Osteocyte (in vitro differentiated cells): Measurements from ENCODE around the gene LMNTD2. TPM values are rescaled to one million over a fixed set of nuclear protein-coding genes. Genes with fewer than 3 reads are reported as not detected.

ENCODE experiments used
- DNase-seq: peaks from one replicate; pipeline ENCODE4 v3.0.0; 2021; ENCODE audit warnings: mixed read lengths; ENCODE audit not compliant: unreplicated experiment; ENCODE audit errors: extremely low spot score
- H3K27ac Mint-ChIP-seq: one replicate; pipeline ENCODE4 v1.8.0; 2021; ENCODE audit warnings: mild to moderate bottlenecking, mixed read lengths; ENCODE audit not compliant: unreplicated experiment
- H3K27me3 Mint-ChIP-seq: one replicate; pipeline ENCODE4 v1.8.0; 2021; ENCODE audit warnings: mixed read lengths; ENCODE audit not compliant: unreplicated experiment
- H3K36me3 Mint-ChIP-seq: one replicate; pipeline ENCODE4 v1.8.0; 2021; ENCODE audit warnings: mixed read lengths; ENCODE audit not compliant: unreplicated experiment
- H3K4me1 Mint-ChIP-seq: one replicate; pipeline ENCODE4 v1.8.0; 2021; ENCODE audit warnings: mixed read lengths; ENCODE audit not compliant: unreplicated experiment
- H3K4me3 Mint-ChIP-seq: one replicate; pipeline ENCODE4 v1.8.0; 2021; ENCODE audit warnings: mild to moderate bottlenecking, moderate library complexity, mixed read lengths; ENCODE audit not compliant: unreplicated experiment
- H3K9me3 Mint-ChIP-seq: one replicate; pipeline ENCODE4 v1.8.0; 2021; ENCODE audit warnings: mixed read lengths; ENCODE audit not compliant: unreplicated experiment
- total RNA-seq: library from RNA; stranded (reverse); gene quantifications from 2 replicates; pipeline ENCODE4 v1.2.1, GENCODE V29; 2021
- TF ChIP-seq, protein P1 (sequence below): fragments of 200-600 bp; sonication (generic); IDR thresholded peaks from 2 replicates; pipeline ENCODE4 v1.5.0; 2021; ENCODE audit warnings: antibody characterized with exemption, mild to moderate bottlenecking, moderate library complexity

Gene LMNTD2
- total RNA-seq, 1 donor from 2014 or later, result 6.4 TPM

GRCh38 chr11:558503-558902, 2.0 kb downstream of the LMNTD2 start:
- H3K4me1 Mint-ChIP-seq, result peaks cover 10% of the 10 kb centered on the region
- TF ChIP-seq, protein P1, sequence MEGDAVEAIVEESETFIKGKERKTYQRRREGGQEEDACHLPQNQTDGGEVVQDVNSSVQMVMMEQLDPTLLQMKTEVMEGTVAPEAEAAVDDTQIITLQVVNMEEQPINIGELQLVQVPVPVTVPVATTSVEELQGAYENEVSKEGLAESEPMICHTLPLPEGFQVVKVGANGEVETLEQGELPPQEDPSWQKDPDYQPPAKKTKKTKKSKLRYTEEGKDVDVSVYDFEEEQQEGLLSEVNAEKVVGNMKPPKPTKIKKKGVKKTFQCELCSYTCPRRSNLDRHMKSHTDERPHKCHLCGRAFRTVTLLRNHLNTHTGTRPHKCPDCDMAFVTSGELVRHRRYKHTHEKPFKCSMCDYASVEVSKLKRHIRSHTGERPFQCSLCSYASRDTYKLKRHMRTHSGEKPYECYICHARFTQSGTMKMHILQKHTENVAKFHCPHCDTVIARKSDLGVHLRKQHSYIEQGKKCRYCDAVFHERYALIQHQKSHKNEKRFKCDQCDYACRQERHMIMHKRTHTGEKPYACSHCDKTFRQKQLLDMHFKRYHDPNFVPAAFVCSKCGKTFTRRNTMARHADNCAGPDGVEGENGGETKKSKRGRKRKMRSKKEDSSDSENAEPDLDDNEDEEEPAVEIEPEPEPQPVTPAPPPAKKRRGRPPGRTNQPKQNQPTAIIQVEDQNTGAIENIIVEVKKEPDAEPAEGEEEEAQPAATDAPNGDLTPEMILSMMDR, result no peak
- no peak for DNase-seq
- H3K36me3 Mint-ChIP-seq, result peaks cover under 1% of the 10 kb centered on the region
- peaks cover 12% of the 10 kb centered on the region for H3K27me3 Mint-ChIP-seq
- no peak overlapping the region for H3K4me3 Mint-ChIP-seq
- no peaks in the 10 kb centered on the region for H3K9me3 Mint-ChIP-seq
- no peak overlapping the region for H3K27ac Mint-ChIP-seq

- H3K27ac Mint-ChIP-seq, result no peak overlapping the region
- no peak overlapping the region for H3K4me3 Mint-ChIP-seq
- TF ChIP-seq, protein P1, result no peak
- no peak for DNase-seq
- peaks cover 9% of the 10 kb centered on the region for H3K4me1 Mint-ChIP-seq
- H3K9me3 Mint-ChIP-seq, result no peaks in the 10 kb centered on the region
- peaks cover 15% of the 10 kb centered on the region for H3K27me3 Mint-ChIP-seq
- H3K36me3 Mint-ChIP-seq, result no peaks in the 10 kb centered on the region
These were observed 3.0 kb downstream of the LMNTD2 start for GRCh38 chr11:557328-558132.

DNA sequence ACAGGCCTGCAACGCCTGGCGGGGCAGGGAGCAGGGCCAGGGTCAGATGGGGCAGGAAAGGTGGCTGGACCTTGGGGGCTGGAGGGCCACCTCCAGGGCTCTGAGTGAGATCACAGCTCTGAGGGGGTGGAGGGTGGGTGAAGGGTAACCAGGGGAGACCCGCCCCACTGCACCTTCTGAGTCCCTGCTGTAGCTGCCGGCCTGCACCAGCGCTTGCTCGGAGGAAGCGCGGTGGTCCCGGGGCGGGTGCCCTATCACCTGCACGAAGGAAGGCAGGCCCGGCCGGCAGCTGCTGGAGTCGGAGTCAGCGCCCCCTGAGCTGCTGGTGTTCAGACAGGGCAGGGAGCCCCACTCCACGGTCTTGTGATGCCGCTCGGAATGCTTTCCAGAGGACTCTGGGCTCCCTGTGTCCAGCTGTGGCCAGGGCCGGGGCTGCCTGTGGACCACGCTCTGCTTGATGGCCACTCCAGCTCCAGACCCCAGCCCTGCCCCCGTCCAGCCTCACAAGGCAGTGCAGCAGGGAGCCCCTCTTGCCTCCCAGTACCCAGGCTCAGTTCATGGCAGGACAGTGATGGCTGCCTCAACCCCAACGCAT, 3.8 kb downstream of the LMNTD2 start:
- no peak for DNase-seq
- Mint-ChIP-seq H3K27ac (no peak overlapping the region), H3K27me3 (peaks cover 15% of the 10 kb centered on the region), H3K4me1 (peaks cover 8% of the 10 kb centered on the region), H3K4me3 (no peak overlapping the region), H3K9me3 (no peaks in the 10 kb centered on the region), H3K36me3 (no peaks in the 10 kb centered on the region)
- TF ChIP-seq, protein P1, result no peak

DNA sequence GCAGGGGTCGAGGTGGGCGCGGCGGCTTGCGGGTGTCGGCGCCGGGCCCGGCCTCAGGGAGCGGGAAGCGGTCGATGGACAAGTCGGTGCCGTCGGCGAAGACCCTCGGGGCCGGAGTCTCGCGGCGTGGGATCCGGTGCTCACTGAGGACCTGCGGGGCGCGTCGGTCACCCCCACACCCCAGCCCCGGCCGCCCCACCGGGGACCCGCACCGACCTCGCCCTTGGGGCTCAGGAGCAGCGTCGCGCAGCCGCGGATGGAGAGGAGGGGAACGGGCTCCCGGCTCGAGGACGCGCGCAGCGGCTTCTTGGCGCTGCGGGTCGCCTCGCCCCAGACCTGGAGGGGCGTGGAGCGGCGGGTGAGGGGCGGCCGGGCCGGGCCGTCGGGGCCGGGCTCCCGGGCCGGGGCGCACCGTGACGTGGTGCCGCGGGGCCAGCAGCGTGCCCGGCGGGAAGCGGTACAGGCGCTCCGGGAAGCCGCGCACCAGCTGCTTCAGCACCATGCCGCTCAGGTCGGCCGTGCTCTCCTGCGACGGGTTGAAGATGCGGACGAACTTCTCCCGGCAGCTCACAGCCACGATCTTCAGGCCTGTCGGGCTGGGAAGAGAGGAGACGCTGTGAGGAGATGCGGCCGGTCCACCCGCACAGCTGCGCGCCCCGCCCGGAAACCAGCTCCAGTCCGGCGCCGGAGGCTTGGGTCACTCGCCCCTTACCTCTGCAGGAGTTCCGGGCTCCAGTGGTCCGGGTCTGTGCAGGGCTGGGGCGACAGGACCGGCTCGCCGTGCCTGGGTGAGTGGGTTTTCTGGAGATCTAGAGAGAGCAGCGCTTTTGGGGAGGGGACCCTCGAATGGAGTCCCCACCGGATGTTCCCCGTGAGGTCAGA, 4.5 kb downstream of the LMNTD2 start:
- TF ChIP-seq, protein P1, result no peak
- H3K36me3 Mint-ChIP-seq, result no peaks in the 10 kb centered on the region
- H3K4me1 Mint-ChIP-seq, result peaks cover 3% of the 10 kb centered on the region
- H3K4me3 Mint-ChIP-seq, result no peak overlapping the region
- no peak overlapping the region for H3K27ac Mint-ChIP-seq
- no peak for DNase-seq
- peaks cover 15% of the 10 kb centered on the region for H3K27me3 Mint-ChIP-seq
- H3K9me3 Mint-ChIP-seq, result no peaks in the 10 kb centered on the region
